ENCODE results near the gene ING4.

- TF ChIP-seq CEBPB (IDR thresholded peaks at IDR 0.05): no peak
- TF ChIP-seq REST (IDR thresholded peaks at IDR 0.05; ENCODE audit: low read depth): no peak
- TF ChIP-seq EP300 (IDR thresholded peaks at IDR 0.05; ENCODE audit: borderline replicate concordance): no peak
- TF ChIP-seq RAD21 (IDR thresholded peaks at IDR 0.05; ENCODE audit: low read depth): no peak
- no peak for TF ChIP-seq TCF12 (IDR thresholded peaks at IDR 0.05; ENCODE audit: low read depth)
- peak; percentile 28; the same call in 1 of the 2 replicates for TF ChIP-seq MAX (IDR thresholded peaks at IDR 0.05)
- no peak for TF ChIP-seq YY1 (IDR thresholded peaks at IDR 0.05; ENCODE audit: low read depth)
Observed at GRCh38 chr12:6607751-6608591, 54.9 kb downstream of the ING4 start.

All from Ishikawa (cell line).